ENCODE results near the gene C8G. TPM values are rescaled to one million over a fixed set of nuclear protein-coding genes. Genes with fewer than 3 reads are reported as not detected.

C8G gene
- total RNA-seq, 1 experiment from 2014 or later = 0.77 TPM

DNA sequence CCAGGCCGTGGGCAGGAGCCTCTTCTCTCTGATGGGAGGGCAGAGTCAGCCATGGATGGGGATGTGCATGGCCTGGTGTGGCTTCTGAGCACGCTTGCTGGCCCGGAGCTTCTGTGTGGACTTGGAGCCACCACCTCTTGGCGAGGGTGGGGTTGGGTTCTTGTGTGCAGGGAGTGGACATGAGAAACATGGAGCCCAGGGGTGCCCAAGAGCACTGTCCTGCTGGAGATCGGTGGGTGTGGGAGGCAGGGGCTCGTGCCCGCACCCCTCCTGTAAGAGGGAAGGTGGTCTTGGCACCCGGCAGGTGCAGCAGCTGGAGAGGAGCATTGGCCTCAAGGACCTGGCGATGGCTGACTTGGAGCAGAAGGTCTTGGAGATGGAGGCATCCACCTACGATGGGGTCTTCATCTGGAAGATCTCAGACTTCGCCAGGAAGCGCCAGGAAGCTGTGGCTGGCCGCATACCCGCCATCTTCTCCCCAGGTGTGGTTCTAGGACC, 24.3 kb upstream of the C8G start:
- TF ChIP-seq EZH2 (IDR thresholded peaks at IDR 0.05; ENCODE audit: low read length, unreplicated experiment) (no peak), EZH2phosphoT487 (IDR thresholded peaks at IDR 0.05; ENCODE audit: borderline replicate concordance, low read length) (no peak)
- TF ChIP-seq, protein P1, sequence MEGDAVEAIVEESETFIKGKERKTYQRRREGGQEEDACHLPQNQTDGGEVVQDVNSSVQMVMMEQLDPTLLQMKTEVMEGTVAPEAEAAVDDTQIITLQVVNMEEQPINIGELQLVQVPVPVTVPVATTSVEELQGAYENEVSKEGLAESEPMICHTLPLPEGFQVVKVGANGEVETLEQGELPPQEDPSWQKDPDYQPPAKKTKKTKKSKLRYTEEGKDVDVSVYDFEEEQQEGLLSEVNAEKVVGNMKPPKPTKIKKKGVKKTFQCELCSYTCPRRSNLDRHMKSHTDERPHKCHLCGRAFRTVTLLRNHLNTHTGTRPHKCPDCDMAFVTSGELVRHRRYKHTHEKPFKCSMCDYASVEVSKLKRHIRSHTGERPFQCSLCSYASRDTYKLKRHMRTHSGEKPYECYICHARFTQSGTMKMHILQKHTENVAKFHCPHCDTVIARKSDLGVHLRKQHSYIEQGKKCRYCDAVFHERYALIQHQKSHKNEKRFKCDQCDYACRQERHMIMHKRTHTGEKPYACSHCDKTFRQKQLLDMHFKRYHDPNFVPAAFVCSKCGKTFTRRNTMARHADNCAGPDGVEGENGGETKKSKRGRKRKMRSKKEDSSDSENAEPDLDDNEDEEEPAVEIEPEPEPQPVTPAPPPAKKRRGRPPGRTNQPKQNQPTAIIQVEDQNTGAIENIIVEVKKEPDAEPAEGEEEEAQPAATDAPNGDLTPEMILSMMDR (conservative IDR thresholded peaks at IDR 0.05; ENCODE audit: low read depth, low read length) = no peak
- ATAC-seq (no peak), DNase-seq (no peak)
- intact Hi-C loops (cut with micrococcal nuclease) = no loop called here
- Histone ChIP-seq H3K36me3 (ENCODE audit: low read depth, low read length) (peaks cover 10% of the 10 kb centered on the region; the same call in 1 of the 2 replicates), H3K9ac (ENCODE audit: low read length) (no peak overlapping the region), H3K4me1 (ENCODE audit: insufficient read depth, low read length) (no peaks in the 10 kb centered on the region), H3K9me3 (ENCODE audit: low read length) (no peaks in the 10 kb centered on the region), H4K20me1 (ENCODE audit: low read length) (no peaks in the 10 kb centered on the region), H3K79me2 (ENCODE audit: low read length) (no peaks in the 10 kb centered on the region), H3K4me2 (ENCODE audit: low read length) (no peak overlapping the region), H3K27me3 (ENCODE audit: low read length) (no peaks in the 10 kb centered on the region), H3F3A (ENCODE audit: low read length, unreplicated experiment) (no peaks in the 10 kb centered on the region), H2AFZ (ENCODE audit: low read length) (no peak overlapping the region), H3K4me3 (ENCODE audit: low read length) (no peak overlapping the region), H3K27ac (ENCODE audit: low read length) (no peak overlapping the region), H3K9me2 (replicated peaks; ENCODE audit: low read length) (no peaks in the 10 kb centered on the region)
- BruUV-seq (replicated peaks) = no TSS peak
- POLR2A ChIA-PET (ENCODE audit: unreplicated experiment) = no interaction called here
- CTCF ChIA-PET = no interaction called here

DNA sequence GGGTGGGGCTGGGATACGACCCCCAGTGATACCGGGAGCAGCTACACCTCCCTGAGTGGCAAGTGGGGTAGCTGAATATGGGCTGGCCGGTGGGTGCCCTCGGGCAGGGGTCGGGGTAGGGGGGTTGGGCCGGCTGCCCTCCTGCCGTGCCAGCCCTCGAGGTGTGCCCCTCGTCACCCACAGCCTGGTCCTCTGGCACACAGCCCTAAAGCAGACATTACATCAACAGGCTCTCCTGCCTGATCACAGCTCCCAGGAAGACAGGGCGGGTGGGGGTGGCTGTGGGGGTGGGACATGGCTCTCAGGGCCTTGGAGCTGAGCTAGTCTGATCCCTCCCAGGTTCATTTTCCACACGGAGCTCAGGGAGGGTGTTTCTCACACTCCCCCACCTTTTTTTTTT, 23.7 kb upstream of the C8G start:
- H3K9me2 ChIP-seq (replicated peaks; ENCODE audit: low read length) = no peaks in the 10 kb centered on the region
- H3F3A ChIP-seq (ENCODE audit: low read length, unreplicated experiment) = no peaks in the 10 kb centered on the region
- ChIA-PET POLR2A (ENCODE audit: unreplicated experiment) (no interaction called here), CTCF (no interaction called here)
- no peak for TF ChIP-seq EZH2 (IDR thresholded peaks at IDR 0.05; ENCODE audit: low read length, unreplicated experiment)
- no peak overlapping the region for H3K4me2 ChIP-seq (ENCODE audit: low read length)
- H4K20me1 ChIP-seq (ENCODE audit: low read length) = no peaks in the 10 kb centered on the region
- H3K27me3 ChIP-seq (ENCODE audit: low read length) = no peaks in the 10 kb centered on the region
- no TSS peak for BruUV-seq (replicated peaks)
- ATAC-seq (no peak), DNase-seq (no peak)
- no peaks in the 10 kb centered on the region for H3K4me1 ChIP-seq (ENCODE audit: insufficient read depth, low read length)
- intact Hi-C loops (cut with micrococcal nuclease) = no loop called here
- H3K27ac ChIP-seq (ENCODE audit: low read length) = no peak overlapping the region
- peaks cover 12% of the 10 kb centered on the region; the same call in 1 of the 2 replicates for H3K36me3 ChIP-seq (ENCODE audit: low read depth, low read length)
- H3K4me3 ChIP-seq (ENCODE audit: low read length) = no peak overlapping the region
- no peaks in the 10 kb centered on the region for H3K79me2 ChIP-seq (ENCODE audit: low read length)
- H3K9ac ChIP-seq (ENCODE audit: low read length) = no peak overlapping the region
- no peak overlapping the region for H2AFZ ChIP-seq (ENCODE audit: low read length)
- H3K9me3 ChIP-seq (ENCODE audit: low read length) = no peaks in the 10 kb centered on the region

DNA sequence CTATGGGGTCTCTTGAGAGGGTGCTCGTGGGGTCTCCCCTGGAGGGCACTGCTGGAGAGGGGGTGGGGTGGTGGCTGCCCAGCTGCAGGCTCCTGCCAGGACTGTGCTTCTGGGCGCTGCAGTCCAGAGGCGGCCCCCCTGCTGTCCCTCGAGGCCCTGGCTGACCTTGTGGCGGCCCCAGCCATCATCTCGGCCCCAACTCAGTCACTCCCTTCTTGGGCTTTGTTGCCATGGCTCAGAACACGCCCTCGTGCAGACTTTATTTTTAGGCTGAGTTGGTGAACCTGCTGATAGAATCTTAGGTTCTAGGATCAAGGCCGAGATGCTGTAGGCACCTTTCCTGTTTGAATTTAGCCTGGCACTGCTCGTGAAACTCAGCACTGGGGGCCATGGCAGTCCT, 23.3 kb upstream of the C8G start:
- Histone ChIP-seq H3K79me2 (ENCODE audit: low read length) (no peaks in the 10 kb centered on the region), H3K9ac (ENCODE audit: low read length) (no peak overlapping the region), H3K4me2 (ENCODE audit: low read length) (no peak overlapping the region), H3K27ac (ENCODE audit: low read length) (no peak overlapping the region), H4K20me1 (ENCODE audit: low read length) (no peaks in the 10 kb centered on the region), H3K4me3 (ENCODE audit: low read length) (no peak overlapping the region), H3K9me3 (ENCODE audit: low read length) (no peaks in the 10 kb centered on the region), H3F3A (ENCODE audit: low read length, unreplicated experiment) (no peaks in the 10 kb centered on the region), H3K9me2 (replicated peaks; ENCODE audit: low read length) (no peaks in the 10 kb centered on the region), H3K36me3 (ENCODE audit: low read depth, low read length) (peaks cover 12% of the 10 kb centered on the region; the same call in 1 of the 2 replicates), H2AFZ (ENCODE audit: low read length) (no peak overlapping the region), H3K27me3 (ENCODE audit: low read length) (no peaks in the 10 kb centered on the region), H3K4me1 (ENCODE audit: insufficient read depth, low read length) (no peaks in the 10 kb centered on the region)
- POLR2A ChIA-PET (ENCODE audit: unreplicated experiment) = no interaction called here
- CTCF ChIA-PET = no interaction called here
- intact Hi-C loops (cut with micrococcal nuclease) = no loop called here
- ATAC-seq = no peak
- TF ChIP-seq, protein P1 (conservative IDR thresholded peaks at IDR 0.05; ENCODE audit: low read depth, low read length) = no peak
- no peak for TF ChIP-seq EZH2phosphoT487 (IDR thresholded peaks at IDR 0.05; ENCODE audit: borderline replicate concordance, low read length)
- no peak for TF ChIP-seq EZH2 (IDR thresholded peaks at IDR 0.05; ENCODE audit: low read length, unreplicated experiment)
- BruUV-seq (replicated peaks) = no TSS peak
- no peak for DNase-seq

Measured in PC-3 (cell line).